Neural cell (in vitro differentiated cells): ENCODE measurements around the gene CAPS. TPM values are rescaled to one million over a fixed set of nuclear protein-coding genes. Genes with fewer than 3 reads are reported as not detected.

Source experiments
- H2AFZ ChIP-seq: fragments of 200-600, 300-800 bp; sonication (generic), shearing (Covaris generic); 2 replicates; pipeline ENCODE4 v1.6.0; 2014; ENCODE audit warnings: low read depth, mild to moderate bottlenecking, antibody characterized with exemption, low read length, moderate library complexity
- H3F3A ChIP-seq: fragments of 200-600 bp; shearing (Covaris generic); 2 replicates; pipeline ENCODE4 v1.6.1; 2016; ENCODE audit warnings: mild to moderate bottlenecking, moderate library complexity, mixed read lengths, antibody characterized with exemption, low read length; ENCODE audit not compliant: insufficient read depth, poor library complexity, severe bottlenecking
- H3K27ac ChIP-seq: fragments of 200-600, 300-800 bp; sonication (generic), shearing (Covaris generic); 2 replicates; pipeline ENCODE4 v1.5.1; 2014; ENCODE audit warnings: mild to moderate bottlenecking, low read length, moderate library complexity
- H3K27me3 ChIP-seq: fragments of 300-800, 200-600 bp; sonication (generic), shearing (Covaris generic); 2 replicates; pipeline ENCODE4 v1.6.0; 2014; ENCODE audit warnings: mild to moderate bottlenecking, low read depth, low read length, moderate library complexity; ENCODE audit not compliant: insufficient read depth
- H3K36me3 ChIP-seq: fragments of 300-800, 200-600 bp; sonication (generic), shearing (Covaris generic); 2 replicates; pipeline ENCODE4 v1.5.1; 2014; ENCODE audit warnings: mild to moderate bottlenecking, antibody characterized with exemption, low read length, moderate library complexity; ENCODE audit not compliant: insufficient read depth
- H3K4me2 ChIP-seq: fragments of 300-800, 200-600 bp; sonication (generic), shearing (Covaris generic); 2 replicates; pipeline ENCODE4 v1.6.0; 2014; ENCODE audit warnings: mild to moderate bottlenecking, low read length
- H3K4me3 ChIP-seq: fragments of 300-800, 200-600 bp; sonication (generic), shearing (Covaris generic); 2 replicates; pipeline ENCODE4 v1.5.1; 2014; ENCODE audit warnings: mild to moderate bottlenecking, low read length, moderate library complexity
- H3K79me2 ChIP-seq: fragments of 200-600 bp; shearing (Covaris generic); replicated peaks from 2 replicates; pipeline ENCODE4 v1.6.0; 2014; ENCODE audit warnings: mild to moderate bottlenecking, low read length, moderate library complexity; ENCODE audit not compliant: insufficient read depth
- H3K9ac ChIP-seq: fragments of 300-800, 200-600 bp; sonication (generic), shearing (Covaris generic); 2 replicates; pipeline ENCODE4 v1.6.1; 2016; ENCODE audit warnings: mild to moderate bottlenecking, low read length, mixed read lengths
- H3K9me2 ChIP-seq: fragments of 200-600 bp; shearing (Covaris generic); 2 replicates; pipeline ENCODE4 v1.6.1; 2016; ENCODE audit warnings: mild to moderate bottlenecking, low read length, mixed read lengths; ENCODE audit not compliant: insufficient read depth
- H3K9me3 ChIP-seq: fragments of 200-600, 300-800 bp; sonication (generic), shearing (Covaris generic); 2 replicates; pipeline ENCODE4 v1.6.1; 2016; ENCODE audit warnings: mild to moderate bottlenecking, mixed run types, low read length, moderate library complexity, mixed read lengths
- H4K20me1 ChIP-seq: fragments of 200-600 bp; shearing (Covaris generic); 2 replicates; pipeline ENCODE4 v1.6.1; 2016; ENCODE audit warnings: mild to moderate bottlenecking, mixed run types; ENCODE audit not compliant: insufficient read depth
- CTCF ChIP-seq: fragments of 450-650 bp; IDR thresholded peaks from 2 replicates; pipeline ENCODE4 v1.5.1; 2014; ENCODE audit warnings: antibody characterized with exemption, mild to moderate bottlenecking, moderate library complexity; ENCODE audit not compliant: poor library complexity, severe bottlenecking
- EP300 ChIP-seq: fragments of 450-650 bp; conservative IDR thresholded peaks from 2 replicates; pipeline ENCODE4 v1.6.1; 2014; ENCODE audit warnings: antibody characterized with exemption, mild to moderate bottlenecking, moderate library complexity; ENCODE audit not compliant: poor library complexity, severe bottlenecking
- EZH2 ChIP-seq: fragments of 200-600, 300-800 bp; shearing (Covaris generic), sonication (generic); IDR thresholded peaks from 2 replicates; pipeline ENCODE4 v1.6.1; 2014; ENCODE audit warnings: antibody characterized with exemption, low read length, borderline replicate concordance, mild to moderate bottlenecking; ENCODE audit not compliant: insufficient read depth, poor library complexity, severe bottlenecking
- MXI1 ChIP-seq: fragments of 450-650 bp; conservative IDR thresholded peaks from 2 replicates; pipeline ENCODE4 v1.6.1; 2014; ENCODE audit warnings: antibody characterized with exemption, mild to moderate bottlenecking; ENCODE audit not compliant: poor library complexity, severe bottlenecking
- POLR2AphosphoS5 ChIP-seq: IDR thresholded peaks from 2 replicates; pipeline ENCODE4 v1.6.1; 2012
- RAD21 ChIP-seq: fragments of 450-650 bp; conservative IDR thresholded peaks from 2 replicates; pipeline ENCODE4 v1.6.1; 2014; ENCODE audit warnings: antibody characterized with exemption, mild to moderate bottlenecking, moderate library complexity
- REST ChIP-seq: IDR thresholded peaks from 2 replicates; pipeline ENCODE4 v1.6.1; 2012; ENCODE audit warnings: borderline replicate concordance
- SMC3 ChIP-seq: fragments of 450-650 bp; conservative IDR thresholded peaks from 2 replicates; pipeline ENCODE4 v1.6.1; 2014; ENCODE audit warnings: antibody characterized with exemption, mild to moderate bottlenecking, moderate library complexity; ENCODE audit not compliant: poor library complexity
- TAF1 ChIP-seq: IDR thresholded peaks from 2 replicates; pipeline ENCODE4 v1.6.1; 2012; ENCODE audit warnings: low read depth
- polyA plus RNA-seq: library from polyadenylated mRNA; depleted of rRNA; stranded (reverse); fragments of >200 nt; gene quantifications from 2 replicates; pipeline ENCODE4 v1.2.3, GENCODE V29; 2014

CAPS gene
- polyA plus RNA-seq, 1 donor from 2014 or later = 10.5 TPM

GRCh38 chr19:5941673-5942072 lies 27.6 kb downstream of the CAPS start:
- no peaks in the 10 kb centered on the region for H3F3A ChIP-seq
- no peak overlapping the region for H2AFZ ChIP-seq
- TF ChIP-seq EP300 (no peak), SMC3 (no peak), TAF1 (no peak), EZH2 (no peak), CTCF (no peak), RAD21 (no peak), MXI1 (no peak), POLR2AphosphoS5 (no peak), REST (no peak)
- no peaks in the 10 kb centered on the region for H3K27me3 ChIP-seq
- no peaks in the 10 kb centered on the region for H3K36me3 ChIP-seq
- H4K20me1 ChIP-seq = no peaks in the 10 kb centered on the region
- H3K79me2 ChIP-seq = peaks cover 12% of the 10 kb centered on the region
- no peak overlapping the region for H3K4me3 ChIP-seq
- H3K9me2 ChIP-seq = no peaks in the 10 kb centered on the region
- H3K27ac ChIP-seq = no peak overlapping the region
- H3K4me2 ChIP-seq = no peak overlapping the region
- no peaks in the 10 kb centered on the region for H3K9me3 ChIP-seq
- no peak overlapping the region for H3K9ac ChIP-seq

GRCh38 chr19:5943045-5943444 lies 29.0 kb downstream of the CAPS start:
- TF ChIP-seq EP300 = no peak
- no peak for TF ChIP-seq POLR2AphosphoS5
- TF ChIP-seq MXI1 = no peak
- no peak for TF ChIP-seq CTCF
- TF ChIP-seq REST = no peak
- no peak for TF ChIP-seq RAD21
- no peak for TF ChIP-seq TAF1
- no peak for TF ChIP-seq SMC3
- TF ChIP-seq EZH2 = no peak
- H3K27ac ChIP-seq = no peak overlapping the region
- H3K4me2 ChIP-seq = no peak overlapping the region
- no peak overlapping the region for H3K9ac ChIP-seq
- H4K20me1 ChIP-seq = no peaks in the 10 kb centered on the region
- H3K27me3 ChIP-seq = no peaks in the 10 kb centered on the region
- no peak overlapping the region for H2AFZ ChIP-seq
- no peaks in the 10 kb centered on the region for H3F3A ChIP-seq
- H3K9me2 ChIP-seq = no peaks in the 10 kb centered on the region
- no peak overlapping the region for H3K4me3 ChIP-seq
- H3K9me3 ChIP-seq = no peaks in the 10 kb centered on the region
- no peaks in the 10 kb centered on the region for H3K36me3 ChIP-seq
- peaks cover 13% of the 10 kb centered on the region for H3K79me2 ChIP-seq
